Right cardiac atrium (tissue), 5 donors: ENCODE data around the gene MARCHF5. TPM values are rescaled to one million over a fixed set of nuclear protein-coding genes. Genes with fewer than 3 reads are reported as not detected.

ENCODE experiments used
- ATAC-seq, 2 donors: fragments of 200-7000 bp; cut with Tn5 transposase; one replicate each; pipeline versions ENCODE4 v1.8.0 to v1.9.1; 2020; ENCODE audit warnings: moderate library complexity in 2 of 2, mild to moderate bottlenecking in 1 of 2
- DNase-seq, 3 donors: peaks; one replicate each; pipeline ENCODE4 v3.0.0-alpha.2; 2020
- H3K27ac ChIP-seq: one replicate; pipeline ENCODE4 v1.5.1; 2013; ENCODE audit warnings: mild to moderate bottlenecking, low read length, control low read depth, moderate library complexity
- H3K27me3 ChIP-seq: one replicate; pipeline ENCODE4 v1.6.1; 2013; ENCODE audit not compliant: control insufficient read depth, insufficient read depth
- H3K4me1 ChIP-seq: one replicate; pipeline ENCODE4 v1.6.1; 2013; ENCODE audit warnings: low read length; ENCODE audit not compliant: control insufficient read depth, insufficient read depth
- H3K4me3 ChIP-seq: one replicate; pipeline ENCODE4 v1.5.1; 2013; ENCODE audit warnings: low read length, control low read depth
- H3K9me3 ChIP-seq: one replicate; pipeline ENCODE4 v1.6.1; 2013; ENCODE audit warnings: low read length; ENCODE audit not compliant: control insufficient read depth
- WGBS: extraction: QIAGEN DNeasy Blood & Tissue Kit; methylation state at CpG from one replicate; pipeline ENCODE4 v1.1.7; 2013; 5-methylcytosine and 5-hydroxymethylcytosine counted together
- intact Hi-C, 4 donors: fragments of 100-400 bp; cut with DNase I; formaldehyde crosslinking; loops; one replicate each; pipeline versions ENCODE4 v1.11.0 to v1.14.0; 2022 to 2023
- polyA plus RNA-seq: library from polyadenylated mRNA; stranded (reverse); fragments of 200-250 nt; gene quantifications from one replicate; pipeline ENCODE4 v1.2.3, GENCODE V29; 2013
- total RNA-seq, 4 donors: library from RNA; stranded (reverse); fragmentation: NEBNext Ultra II Directional; extraction: Animal tissue kit (Norgen Biotek cat#: 25700); gene quantifications; one replicate each; pipeline ENCODE4 v1.2.1, GENCODE V29; 2021
- donor health status: healthy with polysubstance abuse.
- donor health status: DM: no; HTN: yes; CAD: no.
- donor health status: DM: no; HTN: no; CAD: no.
- donor health status: DM: no; HTN: yes; CAD: no; lungs with severe emphysema.
- donor health status: DM: yes; HTN: yes; CAD: no.

The MARCHF5 gene
- total and polyA plus RNA-seq, 5 donors: 15.8 to 36.7 (median 30.7) TPM

- H3K27ac ChIP-seq: no peak overlapping the region
- no peaks in the 10 kb centered on the region for H3K9me3 ChIP-seq
- no peaks in the 10 kb centered on the region for H3K4me1 ChIP-seq
- intact Hi-C loops: no loop called here
- H3K27me3 ChIP-seq: no peaks in the 10 kb centered on the region
- H3K4me3 ChIP-seq: no peak overlapping the region
- ATAC-seq: no peak
- WGBS: 84% methylated on average over 2 of the region's 2 CpGs
- no peak for DNase-seq
Observed at GRCh38 chr10:92268748-92269147, 22.2 kb upstream of the MARCHF5 start.

GRCh38 chr10:92274071-92274470, 16.9 kb upstream of the MARCHF5 start:
- H3K4me1 ChIP-seq: no peaks in the 10 kb centered on the region
- intact Hi-C loops: no loop called here
- ATAC-seq (no peak), DNase-seq (no peak)
- 96% methylated on average over 3 of the region's 3 CpGs for WGBS
- H3K9me3 ChIP-seq: no peaks in the 10 kb centered on the region
- H3K27me3 ChIP-seq: no peaks in the 10 kb centered on the region
- no peak overlapping the region for H3K27ac ChIP-seq
- H3K4me3 ChIP-seq: no peak overlapping the region

DNA sequence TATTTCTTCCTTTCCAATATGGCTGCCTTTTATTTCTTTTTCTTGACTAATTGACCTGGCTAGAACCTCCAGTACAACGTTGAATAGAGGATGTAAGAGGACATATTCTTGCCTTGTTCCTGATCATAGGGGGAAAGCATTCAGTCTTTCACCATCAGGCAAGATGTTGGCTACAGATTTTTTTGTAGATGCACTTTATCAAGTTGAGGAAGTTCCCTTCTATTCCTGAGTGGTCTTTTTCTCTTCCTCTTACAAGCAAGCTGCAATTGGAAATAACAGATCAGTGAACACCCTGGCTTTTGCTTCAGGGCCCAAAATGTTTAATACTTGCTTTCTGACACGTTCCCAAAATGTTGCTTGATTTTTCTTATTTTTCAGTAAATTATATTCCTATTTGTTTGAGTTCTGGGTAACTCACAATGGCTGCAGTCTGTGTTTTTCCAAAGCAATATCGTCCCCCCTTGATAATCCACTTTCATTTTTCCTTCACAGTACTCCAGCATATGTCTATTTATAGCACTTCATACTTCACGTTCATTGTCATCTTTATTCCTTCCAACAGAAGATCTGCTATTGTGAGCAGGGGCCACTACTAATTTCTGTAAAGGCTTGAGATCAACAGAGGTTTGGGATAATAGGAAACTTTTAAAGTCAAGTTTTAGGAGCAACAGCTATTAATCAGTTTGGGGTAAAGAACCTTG, 11.8 kb upstream of the MARCHF5 start:
- Histone ChIP-seq H3K4me3 (peak overlapping the region; percentile 26), H3K27ac (no peak overlapping the region), H3K27me3 (no peaks in the 10 kb centered on the region), H3K9me3 (no peaks in the 10 kb centered on the region), H3K4me1 (peaks cover 4% of the 10 kb centered on the region)
- peak; percentile 36 to 60 for ATAC-seq
- DNase-seq: no peak
- 18% methylated on average over 4 of the region's 4 CpGs for WGBS
- intact Hi-C loops: no loop called here

DNA sequence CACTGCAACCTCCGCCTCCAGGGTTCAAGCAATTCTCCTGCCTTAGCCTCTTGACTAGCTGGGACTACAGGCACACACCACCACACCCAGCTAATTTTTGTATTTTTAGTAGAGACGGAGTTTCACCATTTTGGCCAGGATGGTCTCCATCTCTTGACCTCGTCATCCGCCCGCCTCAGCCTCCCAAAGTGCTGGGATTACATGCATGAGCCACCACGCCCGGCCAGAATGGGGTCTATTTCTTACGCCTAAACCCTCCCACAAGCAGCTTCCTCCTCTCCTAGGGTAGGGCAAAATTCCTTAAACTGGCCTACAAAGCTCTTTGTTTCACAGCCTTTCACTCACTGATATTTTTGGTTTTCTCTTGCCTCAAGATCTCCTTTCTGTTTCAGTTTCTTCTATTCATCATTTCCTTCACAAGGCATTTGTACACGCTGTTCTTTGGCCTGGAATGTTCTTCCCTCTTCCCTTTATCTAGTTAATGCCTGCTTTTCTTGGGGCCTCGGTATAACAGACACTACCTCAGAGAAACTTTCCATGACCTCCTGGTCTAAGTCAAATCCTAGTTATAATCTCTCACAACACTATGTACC, 6.8 kb upstream of the MARCHF5 start:
- 67% methylated on average over 10 of the region's 10 CpGs for WGBS
- intact Hi-C loops: no loop called here
- no peaks in the 10 kb centered on the region for H3K27me3 ChIP-seq
- no peak overlapping the region for H3K4me3 ChIP-seq
- no peak overlapping the region for H3K27ac ChIP-seq
- peaks cover 4% of the 10 kb centered on the region for H3K4me1 ChIP-seq
- H3K9me3 ChIP-seq: no peaks in the 10 kb centered on the region
- DNase-seq (peak in 2 of 3 donors; percentile 26 to 60), ATAC-seq (peak; percentile 74 to 79)

- intact Hi-C loops: loop anchor here in 3 of 4 donors (2.0 to 10.0 kb wide), 5 partner anchors 48 to 205 kb away; no protein-coding TSS in a partner anchor
- ATAC-seq (peak; percentile 22 to 31), DNase-seq (no peak)
- no peaks in the 10 kb centered on the region for H3K27me3 ChIP-seq
- H3K4me3 ChIP-seq: peak overlapping the region; percentile 74
- WGBS: under 1% methylated on average over 33 of the region's 33 CpGs
- H3K4me1 ChIP-seq: no peaks in the 10 kb centered on the region
- no peaks in the 10 kb centered on the region for H3K9me3 ChIP-seq
- H3K27ac ChIP-seq: peak overlapping the region; percentile 93
Observed at GRCh38 chr10:92290076-92290836, 711 bp upstream of the MARCHF5 start.

DNA sequence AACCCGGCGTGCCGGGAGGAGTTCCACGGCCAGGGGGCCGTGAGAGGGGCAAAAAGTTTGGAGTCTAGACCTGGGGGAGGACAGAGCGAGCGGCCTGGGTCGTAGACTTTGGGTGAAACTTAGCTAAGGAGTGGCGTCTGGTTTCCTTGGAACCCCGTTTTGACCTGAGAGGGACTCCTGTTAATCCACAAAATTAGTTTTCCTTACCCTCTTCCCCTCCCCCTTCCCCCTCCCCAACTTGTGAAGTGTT, 574 bp downstream of the MARCHF5 start:
- Histone ChIP-seq H3K9me3 (no peaks in the 10 kb centered on the region), H3K27me3 (no peaks in the 10 kb centered on the region), H3K4me3 (peak overlapping the region; percentile 74), H3K4me1 (no peaks in the 10 kb centered on the region), H3K27ac (peak overlapping the region; percentile 84)
- intact Hi-C loops: loop anchor here in 3 of 4 donors (2.0 to 10.0 kb wide), 5 partner anchors 49 to 207 kb away; no protein-coding TSS in a partner anchor
- WGBS: under 1% methylated on average over 10 of the region's 10 CpGs
- DNase-seq: no peak
- ATAC-seq: no peak

DNA sequence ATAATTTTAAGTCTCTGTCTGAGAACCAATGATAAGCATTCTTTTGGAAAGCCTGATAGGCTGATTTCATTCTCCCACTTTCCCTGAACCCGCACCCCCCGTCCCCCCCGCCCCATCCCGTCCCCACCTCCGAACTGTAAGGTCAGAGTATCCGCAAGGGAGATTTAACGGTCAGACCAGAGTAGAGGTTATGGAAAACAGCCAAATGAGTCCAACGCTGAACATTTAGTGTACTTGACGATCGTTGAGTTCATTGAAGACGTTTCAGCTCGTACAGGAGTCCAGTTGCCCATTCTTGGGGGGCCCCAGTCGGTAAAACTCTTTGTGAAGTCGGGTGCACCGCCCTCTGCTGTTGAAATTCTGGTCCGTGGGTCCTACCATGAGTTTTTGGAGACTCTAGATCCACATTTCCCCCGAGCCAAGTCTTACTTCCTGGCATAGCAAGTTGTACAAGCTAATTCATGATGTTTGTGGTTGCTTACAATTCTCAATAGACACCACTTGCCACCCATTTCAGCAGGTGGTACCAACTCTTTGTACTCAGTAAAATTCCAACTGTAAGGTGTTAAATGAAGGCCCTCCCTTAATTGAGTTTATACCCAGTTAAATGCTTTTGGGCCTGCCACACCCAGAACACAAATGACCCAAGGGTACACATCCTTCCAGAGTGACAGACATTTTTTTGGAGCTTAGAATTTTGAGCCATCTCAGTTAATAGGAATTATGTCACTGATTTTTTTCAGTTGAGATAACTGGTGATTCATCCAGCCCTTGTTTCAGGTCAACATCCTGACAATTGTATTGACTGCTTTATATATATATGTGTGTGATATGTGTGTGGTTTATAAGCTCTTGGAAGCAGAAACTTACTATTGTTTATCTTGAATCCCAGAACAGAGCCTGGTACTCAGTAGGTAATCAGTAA, 1.2 kb downstream of the MARCHF5 start:
- peak overlapping the region; percentile 74 for H3K4me3 ChIP-seq
- intact Hi-C loops: loop anchor here in 3 of 4 donors (2.0 to 10.0 kb wide), 5 partner anchors 50 to 207 kb away; no protein-coding TSS in a partner anchor
- under 1% methylated on average over 17 of the region's 17 CpGs for WGBS
- H3K9me3 ChIP-seq: no peaks in the 10 kb centered on the region
- DNase-seq (peak; percentile 60 to 81 (median 77)), ATAC-seq (peak in 1 of 2 donors; percentile 24)
- H3K27me3 ChIP-seq: no peaks in the 10 kb centered on the region
- no peaks in the 10 kb centered on the region for H3K4me1 ChIP-seq
- peak overlapping the region; percentile 88 for H3K27ac ChIP-seq

DNA sequence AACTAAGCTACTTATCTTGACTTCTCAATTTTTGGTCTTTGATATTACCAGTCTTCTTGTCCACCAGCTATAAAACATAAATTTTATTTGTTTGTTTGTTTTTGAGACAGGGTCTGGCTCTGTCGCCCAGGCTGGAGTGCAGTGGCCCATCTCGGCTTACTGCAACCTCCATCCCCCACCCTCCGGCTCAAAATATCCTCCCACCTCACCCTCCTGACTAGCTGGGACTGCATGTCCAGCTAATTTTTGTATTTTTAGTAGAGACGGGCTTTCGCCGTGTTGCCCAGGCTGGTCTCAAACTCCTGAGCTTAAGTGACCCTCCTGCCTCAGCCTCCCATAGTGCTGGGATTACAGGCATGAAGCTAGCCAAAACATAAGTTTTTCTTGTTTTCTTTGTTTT, 7.5 kb downstream of the MARCHF5 start:
- no peaks in the 10 kb centered on the region for H3K27me3 ChIP-seq
- DNase-seq (no peak), ATAC-seq (peak in 1 of 2 donors; percentile 78)
- H3K4me3 ChIP-seq: no peak overlapping the region
- intact Hi-C loops: loop anchor here in 2 of 4 donors (10.0 kb wide), 2 partner anchors 204 to 214 kb away; no protein-coding TSS in a partner anchor
- H3K4me1 ChIP-seq: peaks cover 3% of the 10 kb centered on the region
- WGBS: 68% methylated on average over 6 of the region's 6 CpGs
- peak overlapping the region; percentile 27 for H3K27ac ChIP-seq
- no peaks in the 10 kb centered on the region for H3K9me3 ChIP-seq

GRCh38 chr10:92303096-92303495, 12.1 kb downstream of the MARCHF5 start:
- DNase-seq (no peak), ATAC-seq (no peak)
- Histone ChIP-seq H3K9me3 (no peaks in the 10 kb centered on the region), H3K4me1 (peaks cover 3% of the 10 kb centered on the region), H3K27ac (no peak overlapping the region), H3K27me3 (no peaks in the 10 kb centered on the region), H3K4me3 (no peak overlapping the region)
- intact Hi-C loops: no loop called here

- H3K27ac ChIP-seq: no peak overlapping the region
- no peaks in the 10 kb centered on the region for H3K4me1 ChIP-seq
- intact Hi-C loops: no loop called here
- H3K27me3 ChIP-seq: no peaks in the 10 kb centered on the region
- H3K4me3 ChIP-seq: no peak overlapping the region
- DNase-seq: no peak
- 97% methylated on average over 1 of the region's 1 CpG for WGBS
- no peak for ATAC-seq
- no peaks in the 10 kb centered on the region for H3K9me3 ChIP-seq
Observed at GRCh38 chr10:92304061-92304460, 13.1 kb downstream of the MARCHF5 start.
